DOHH2 (cell line): ENCODE measurements around the gene BCO1.

Experiments
- H3F3A ChIP-seq: fragments of 200-600 bp; sonication (generic), shearing (Covaris generic); 2 replicates; pipeline ENCODE4 v1.6.0; 2016; ENCODE audit warnings: antibody characterized with exemption, mild to moderate bottlenecking; ENCODE audit not compliant: control insufficient read depth, insufficient read depth
- H3K27ac ChIP-seq: fragments of 200-600 bp; sonication (generic); 2 replicates; pipeline ENCODE4 v1.5.1; 2014; ENCODE audit warnings: low read depth, mild to moderate bottlenecking, low read length, moderate library complexity
- H3K27me3 ChIP-seq: fragments of 200-600 bp; sonication (generic); 2 replicates; pipeline ENCODE4 v1.6.1; 2014; ENCODE audit warnings: mild to moderate bottlenecking, low read length, mixed read lengths; ENCODE audit not compliant: control insufficient read depth
- H3K36me3 ChIP-seq: fragments of 200-600 bp; sonication (generic); 2 replicates; pipeline ENCODE4 v1.6.1; 2014; ENCODE audit warnings: mild to moderate bottlenecking, low read length, moderate library complexity, mixed read lengths; ENCODE audit not compliant: control insufficient read depth
- H3K4me1 ChIP-seq: fragments of 200-600 bp; sonication (generic); 2 replicates; pipeline ENCODE4 v1.6.1; 2014; ENCODE audit warnings: mild to moderate bottlenecking, low read length, mixed read lengths; ENCODE audit not compliant: control insufficient read depth
- H3K4me2 ChIP-seq: fragments of 200-600 bp; sonication (generic); 2 replicates; pipeline ENCODE4 v1.6.0; 2014; ENCODE audit warnings: mild to moderate bottlenecking, low read length, moderate library complexity
- H3K4me3 ChIP-seq: fragments of 200-600 bp; sonication (generic); 2 replicates; pipeline ENCODE4 v1.5.1; 2014; ENCODE audit warnings: mild to moderate bottlenecking, low read length, mixed read lengths
- H3K79me2 ChIP-seq: fragments of 200-600 bp; sonication (generic); 2 replicates; pipeline ENCODE4 v1.6.1; 2014; ENCODE audit warnings: mild to moderate bottlenecking, low read length, mixed read lengths; ENCODE audit not compliant: control insufficient read depth
- H3K9me2 ChIP-seq: fragments of 200-600 bp; sonication (generic); replicated peaks from 2 replicates; pipeline ENCODE4 v1.6.1; 2014; ENCODE audit warnings: mild to moderate bottlenecking, low read length, mixed read lengths; ENCODE audit not compliant: control insufficient read depth
- H3K9me3 ChIP-seq: fragments of 200-600 bp; sonication (generic); 2 replicates; pipeline ENCODE4 v1.6.1; 2014; ENCODE audit warnings: antibody characterized with exemption, low read length, mixed read lengths; ENCODE audit not compliant: control insufficient read depth, insufficient read depth
- H4K20me1 ChIP-seq: fragments of 200-600 bp; sonication (generic); 2 replicates; pipeline ENCODE4 v1.6.0; 2014; ENCODE audit warnings: low read depth, mild to moderate bottlenecking, antibody characterized with exemption, low read length, moderate library complexity; ENCODE audit not compliant: control insufficient read depth, insufficient read depth
- CTCF ChIP-seq: fragments of 200-600 bp; sonication (generic); IDR thresholded peaks from one replicate; pipeline ENCODE4 v1.5.1; 2014; ENCODE audit warnings: antibody characterized with exemption, mild to moderate bottlenecking, low read depth, low read length; ENCODE audit not compliant: poor library complexity, severe bottlenecking
- EZH2phosphoT487 ChIP-seq: fragments of 200-600 bp; sonication (generic); IDR thresholded peaks from 2 replicates; pipeline ENCODE4 v1.6.1; 2017; ENCODE audit warnings: borderline replicate concordance, mild to moderate bottlenecking, antibody characterized with exemption, low read length, moderate library complexity, mixed read lengths

Gene BCO1

GRCh38 chr16:81313701-81314602 is 75.5 kb downstream of the BCO1 start:
- peak overlapping the region; percentile 93 for H3K4me3 ChIP-seq
- no peaks in the 10 kb centered on the region for H3K9me3 ChIP-seq
- H3K27ac ChIP-seq = no peak overlapping the region

GRCh38 chr16:81314603-81315270 is 76.2 kb downstream of the BCO1 start, which contains the start of gene GAN:
Gene GAN (plus strand): TSS chr16:81314962. CDS start chr16:81315114, 152 bp downstream.
- Histone ChIP-seq H3K79me2 (peaks cover 56% of the 10 kb centered on the region), H3K4me3 (peak within 1 kb of the TSS; percentile 93), H3K27ac (no peak within 1 kb of the TSS), H4K20me1 (no peaks in the 10 kb centered on the region), H3K9me2 (no peaks in the 10 kb centered on the region), H3K27me3 (no peaks in the 10 kb centered on the region), H3K9me3 (no peaks in the 10 kb centered on the region), H3K4me1 (peaks cover 16% of the 10 kb centered on the region), H3K36me3 (peaks cover 3% of the 10 kb centered on the region; the same call in 1 of the 2 replicates), H3K4me2 (peak within 1 kb of the TSS; percentile 98), H3F3A (no peaks in the 10 kb centered on the region)
- TF ChIP-seq CTCF (no peak), EZH2phosphoT487 (no peak)

More at GRCh38 chr16:81313701-81314602, 75.5 kb downstream of the BCO1 start:
- Histone ChIP-seq H4K20me1 (no peaks in the 10 kb centered on the region), H3K4me1 (peaks cover 16% of the 10 kb centered on the region), H3K27me3 (no peaks in the 10 kb centered on the region), H3K9me2 (no peaks in the 10 kb centered on the region), H3F3A (no peaks in the 10 kb centered on the region), H3K4me2 (peak overlapping the region; percentile 98), H3K79me2 (peaks cover 50% of the 10 kb centered on the region), H3K36me3 (peaks cover 3% of the 10 kb centered on the region; the same call in 1 of the 2 replicates)
- no peak for TF ChIP-seq EZH2phosphoT487
- TF ChIP-seq CTCF = no peak

GRCh38 chr16:81315271-81316175 is 77.0 kb downstream of the BCO1 start:
- Histone ChIP-seq H3K9me3 (no peaks in the 10 kb centered on the region), H3K9me2 (no peaks in the 10 kb centered on the region), H3K4me2 (peak overlapping the region; percentile 98), H3F3A (no peaks in the 10 kb centered on the region), H3K27ac (no peak overlapping the region), H3K36me3 (peaks cover 3% of the 10 kb centered on the region; the same call in 1 of the 2 replicates), H3K79me2 (peaks cover 64% of the 10 kb centered on the region), H3K4me1 (peaks cover 16% of the 10 kb centered on the region), H4K20me1 (no peaks in the 10 kb centered on the region), H3K27me3 (no peaks in the 10 kb centered on the region), H3K4me3 (peak overlapping the region; percentile 93)
- TF ChIP-seq CTCF (peak; percentile 28), EZH2phosphoT487 (no peak)
